NOMO-1 (cell line): ENCODE measurements around the gene TUBG1.
"Not testable (repeated sequence)": the region's sequence is repeated elsewhere in the genome, so short reads cannot be mapped to it uniquely, and the experiment has no call there.

Experiments
- DNase-seq, 2 experiments: peaks; one replicate each; lab custom pipeline; 2025; ENCODE audit not compliant: unreplicated experiment in 2 of 2; lab: John Stamatoyannopoulos, UW

Gene TUBG1

GRCh38 chr17:42578282-42578869 is 31.1 kb upstream of the TUBG1 start:
- DNase-seq = peak; percentile 81 to 89

- peak; percentile 5 to 26 for DNase-seq
These were observed 29.5 kb upstream of the TUBG1 start for GRCh38 chr17:42579794-42580551.

GRCh38 chr17:42581744-42582270 is 27.7 kb upstream of the TUBG1 start:
- no peak for DNase-seq

GRCh38 chr17:42584880-42585279 is 24.6 kb upstream of the TUBG1 start:
- DNase-seq = peak; percentile 74 to 75

GRCh38 chr17:42585353-42585752 is 24.1 kb upstream of the TUBG1 start:
- peak in 1 of 2 experiments; percentile 27 for DNase-seq

- DNase-seq = peak in 1 of 2 experiments; percentile 4
These were observed 22.8 kb upstream of the TUBG1 start for GRCh38 chr17:42586514-42587230.

- DNase-seq = no peak
These were observed 18.6 kb upstream of the TUBG1 start for GRCh38 chr17:42590886-42591285.

- no peak for DNase-seq
These were observed 18.1 kb upstream of the TUBG1 start for GRCh38 chr17:42591411-42591810.

GRCh38 chr17:42596386-42596785 is 13.1 kb upstream of the TUBG1 start:
- no peak for DNase-seq

- no peak for DNase-seq
These were observed 10.6 kb upstream of the TUBG1 start for GRCh38 chr17:42598905-42599304.

GRCh38 chr17:42603318-42603717 is 6.2 kb upstream of the TUBG1 start:
- DNase-seq = no peak

- DNase-seq = no peak
These were observed 1.7 kb upstream of the TUBG1 start for GRCh38 chr17:42607769-42608168.

- peak; percentile 21 to 40 for DNase-seq
These were observed 940 bp upstream of the TUBG1 start for GRCh38 chr17:42608305-42609181.

- not testable (repeated sequence) for DNase-seq
These were observed 625 bp downstream of the TUBG1 start for GRCh38 chr17:42609814-42610801.

- no peak for DNase-seq
These were observed 2.5 kb downstream of the TUBG1 start for GRCh38 chr17:42612013-42612412.

- DNase-seq = no peak
These were observed 4.3 kb downstream of the TUBG1 start for GRCh38 chr17:42613699-42614295.

- DNase-seq = no peak
These were observed 8.5 kb downstream of the TUBG1 start for GRCh38 chr17:42617956-42618431.

GRCh38 chr17:42618442-42619150 is 9.1 kb downstream of the TUBG1 start:
- DNase-seq = no peak
